Myocyte (in vitro differentiated cells): ENCODE data around the gene RIOK3. TPM values are rescaled to one million over a fixed set of nuclear protein-coding genes. Genes with fewer than 3 reads are reported as not detected.
"Not testable (repeated sequence)": the region's sequence is repeated elsewhere in the genome, so short reads cannot be mapped to it uniquely, and the experiment has no call there.

ENCODE experiments used
- DNase-seq: peaks from one replicate; pipeline ENCODE4 v3.0.0-alpha.2; 2012; ENCODE audit warnings: low read depth
- total RNA-seq: library from RNA; depleted of rRNA; stranded (reverse); fragments of >200 nt; gene quantifications from 2 replicates; pipeline ENCODE4 v1.2.3, GENCODE V29; 2014

The RIOK3 gene
- total RNA-seq, 1 donor from 2014 or later, result 157 TPM

DNA sequence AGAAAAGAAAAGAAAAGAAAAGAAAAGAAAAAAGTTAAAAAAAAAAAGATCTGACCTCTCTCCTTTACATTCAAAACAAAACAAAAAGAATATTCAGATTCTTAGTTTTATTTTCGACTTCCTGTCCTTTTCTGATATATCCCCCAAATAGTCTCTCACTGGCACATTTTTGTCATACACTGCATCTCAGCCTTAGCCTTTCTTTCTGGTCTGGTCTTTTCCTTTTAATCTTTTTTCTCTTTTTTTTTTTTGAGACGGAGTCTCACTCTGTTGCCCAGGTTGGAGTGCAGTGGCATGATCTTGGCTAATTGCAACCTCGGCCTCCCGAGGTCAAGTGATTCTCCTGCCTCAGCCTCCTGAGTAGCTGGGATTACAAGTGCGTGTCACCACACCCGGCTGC, 1.6 kb upstream of the RIOK3 start:
- DNase-seq, result no peak

DNA sequence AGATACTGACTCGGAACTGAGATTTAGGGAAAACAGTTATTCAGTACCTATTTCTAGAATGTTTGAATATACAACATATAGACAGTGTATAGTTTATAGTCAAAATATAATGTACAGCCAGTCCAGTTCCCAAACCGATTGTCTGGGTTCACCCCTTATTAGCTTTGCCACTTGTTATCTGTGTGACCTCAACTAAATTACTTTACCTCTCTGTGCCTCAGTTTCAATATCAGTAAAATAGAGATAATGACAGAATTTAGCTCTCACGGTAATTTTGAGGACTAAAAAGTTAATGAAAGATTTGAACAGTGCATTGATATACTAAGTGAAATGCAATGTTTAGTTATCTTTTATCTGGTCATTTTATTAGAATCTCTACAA, 750 bp upstream of the RIOK3 start:
- DNase-seq, result no peak

GRCh38 chr18:23453680-23454058, 582 bp downstream of the RIOK3 start:
- peak; percentile 39 for DNase-seq

- no peak for DNase-seq
Observed at GRCh38 chr18:23456835-23457234, 3.7 kb downstream of the RIOK3 start.

- DNase-seq, result no peak
Observed at GRCh38 chr18:23458830-23459529, 5.9 kb downstream of the RIOK3 start.

DNA sequence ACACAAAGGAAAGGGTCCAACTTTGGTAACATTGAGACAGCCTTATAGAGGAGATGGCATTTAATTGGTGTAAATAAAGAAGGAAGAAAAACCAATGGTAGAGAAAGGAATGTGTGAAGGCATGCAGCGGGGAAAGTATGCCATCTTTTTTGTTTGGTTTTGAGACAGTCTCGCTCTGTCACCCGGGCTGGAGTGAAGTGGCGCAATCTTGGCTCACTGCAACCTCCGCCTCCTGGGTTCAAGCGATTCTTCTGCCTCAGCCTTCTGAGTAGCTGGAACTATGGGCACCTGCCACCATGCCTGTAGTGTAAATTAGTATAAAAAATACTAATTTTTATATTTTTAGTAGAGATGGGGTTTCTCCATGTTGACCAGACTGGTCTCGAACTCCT, 6.4 kb downstream of the RIOK3 start:
- no peak for DNase-seq

- DNase-seq, result no peak
Observed at GRCh38 chr18:23460285-23461273, 7.5 kb downstream of the RIOK3 start.

GRCh38 chr18:23462876-23463275, 9.8 kb downstream of the RIOK3 start:
- no peak for DNase-seq

GRCh38 chr18:23468753-23469459, 15.8 kb downstream of the RIOK3 start:
- no peak for DNase-seq

DNA sequence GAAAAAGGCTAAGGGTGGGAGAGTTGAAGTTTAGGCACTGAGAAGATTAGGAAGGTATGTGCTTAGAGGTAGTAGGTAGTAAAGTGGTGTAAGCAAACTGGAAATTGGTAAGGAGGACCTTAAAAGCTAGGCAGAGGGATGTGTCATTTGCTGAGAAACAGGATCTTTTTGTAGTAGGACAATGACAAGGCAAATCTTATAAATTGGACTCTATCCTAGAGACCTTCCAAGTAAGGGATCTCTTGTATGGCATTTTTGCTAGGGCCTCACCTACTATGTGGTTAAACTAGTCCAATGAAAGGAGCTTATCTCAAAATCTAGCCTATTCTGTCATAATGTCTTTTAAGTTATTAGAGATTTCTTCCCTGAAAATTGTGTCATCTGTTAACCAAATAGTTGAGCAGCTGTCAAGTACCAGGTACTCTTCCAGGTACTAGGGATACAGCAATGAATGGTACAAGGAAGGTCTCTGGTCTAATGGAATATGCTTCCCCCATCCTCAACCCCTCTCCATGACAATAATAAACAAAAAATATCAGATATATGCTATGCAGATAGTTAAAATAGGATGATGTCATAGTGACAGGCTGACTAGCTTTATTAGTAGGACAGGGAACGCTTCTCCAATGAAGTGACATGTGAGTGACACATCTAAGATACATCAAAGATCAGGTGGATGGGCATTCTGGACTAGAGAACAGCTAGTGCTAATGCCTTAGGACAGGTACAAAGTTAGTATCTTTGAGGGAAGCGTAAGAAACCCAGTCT, 17.7 kb downstream of the RIOK3 start:
- DNase-seq, result no peak

GRCh38 chr18:23471486-23471885, 18.4 kb downstream of the RIOK3 start:
- no peak for DNase-seq

- DNase-seq, result no peak
Observed at GRCh38 chr18:23479829-23480505, 26.9 kb downstream of the RIOK3 start.

GRCh38 chr18:23484561-23485182, 31.6 kb downstream of the RIOK3 start:
- no peak for DNase-seq

DNA sequence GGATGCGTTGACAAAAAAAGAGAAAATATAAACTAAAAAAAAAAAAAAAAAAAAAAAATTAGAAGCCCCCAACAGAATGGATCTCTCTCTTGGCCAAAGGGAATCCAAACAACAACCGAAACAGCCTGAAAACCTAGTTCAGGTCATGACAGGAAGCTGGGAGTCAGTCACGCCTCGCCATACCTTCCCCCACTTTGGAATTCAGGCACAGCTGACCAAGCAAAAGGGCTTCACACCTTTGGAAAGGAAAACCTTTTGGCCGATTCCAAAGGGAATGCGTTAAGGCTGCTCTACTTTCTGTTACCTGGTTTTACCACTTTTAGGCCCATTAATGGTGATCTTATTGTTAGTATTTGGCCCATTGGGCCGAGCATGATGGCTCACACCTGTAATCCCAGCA, 32.3 kb downstream of the RIOK3 start:
- no peak for DNase-seq

- no peak for DNase-seq
Observed at GRCh38 chr18:23487738-23488570, 34.9 kb downstream of the RIOK3 start.

DNA sequence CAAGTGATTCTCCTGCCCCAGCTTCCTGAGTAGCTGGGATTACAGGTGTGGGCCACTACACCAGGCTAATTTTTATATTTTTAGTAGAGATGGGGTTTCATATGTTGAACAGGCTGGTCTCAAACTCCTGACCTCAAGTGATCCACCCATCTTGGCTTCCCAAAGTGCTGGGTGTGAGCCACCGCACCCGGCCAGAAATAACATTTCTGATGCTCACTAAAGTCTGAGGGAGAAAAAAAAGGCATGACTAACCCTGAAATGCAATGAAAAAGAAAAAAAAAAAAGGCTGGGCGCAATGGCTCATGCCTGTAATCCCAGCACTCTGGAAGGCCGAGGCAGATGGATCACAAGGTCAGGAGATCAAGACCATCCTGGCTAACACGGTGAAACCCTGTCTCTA, 36.5 kb downstream of the RIOK3 start:
- DNase-seq, result not testable (repeated sequence)

- no peak for DNase-seq
Observed at GRCh38 chr18:23493654-23494053, 40.6 kb downstream of the RIOK3 start.

- DNase-seq, result no peak
Observed at GRCh38 chr18:23494992-23495391, 41.9 kb downstream of the RIOK3 start.
